ENCODE measurements around the gene SCAF1.

Gene SCAF1

DNA sequence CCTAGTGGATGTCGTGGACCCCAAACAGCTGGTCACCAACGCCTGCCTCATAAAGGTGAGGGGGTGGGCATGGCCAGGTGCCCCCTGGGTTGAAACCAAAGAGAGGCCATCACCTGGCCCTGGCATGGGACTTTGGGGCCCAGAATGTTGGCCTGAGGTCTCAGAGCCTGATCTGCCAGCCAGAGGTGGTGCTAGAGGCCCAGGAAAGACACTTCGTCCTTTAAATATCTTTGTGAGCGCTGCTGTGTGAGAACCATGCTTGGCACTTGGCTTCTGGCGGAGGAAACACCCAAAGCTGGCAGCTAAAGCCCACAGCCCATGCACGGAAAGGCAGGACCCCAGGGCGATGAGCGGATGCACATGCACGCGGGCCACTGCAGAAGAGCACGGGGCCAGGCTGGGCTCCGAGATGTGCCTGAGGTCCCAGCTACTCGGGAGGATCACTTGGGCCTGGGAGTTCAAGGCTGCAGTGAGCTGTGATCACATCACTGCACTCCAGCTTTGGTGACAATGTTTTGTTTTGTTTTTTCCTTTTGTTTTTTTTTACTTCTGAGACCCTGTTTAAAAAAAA, 43.1 kb downstream of the SCAF1 start:
- no peak for TF ChIP-seq POLR2AphosphoS5 (IDR thresholded peaks at IDR 0.05; ENCODE audit: low read depth, low read length)
- TF ChIP-seq TAF1 (IDR thresholded peaks at IDR 0.05; ENCODE audit: borderline replicate concordance, low read depth, low read length): no peak
- DNase-seq (ENCODE audit: insufficient read length): no peak

GRCh38 chr19:49685845-49686332, 43.9 kb downstream of the SCAF1 start:
- no peak for FAIRE-seq
- DNase-seq (ENCODE audit: insufficient read length): no peak
- TF ChIP-seq POLR2A (IDR thresholded peaks at IDR 0.05; ENCODE audit: low read depth, low read length): peak; percentile 66
- TF ChIP-seq TAF1 (IDR thresholded peaks at IDR 0.05; ENCODE audit: borderline replicate concordance, low read depth, low read length): no peak
- peak; percentile 77; the same call in 1 of the 2 replicates for TF ChIP-seq POLR2AphosphoS5 (IDR thresholded peaks at IDR 0.05; ENCODE audit: low read depth, low read length)

More for the DNA sequence above, 43.1 kb downstream of the SCAF1 start:
- no peak for FAIRE-seq

- no peak for DNase-seq (ENCODE audit: insufficient read length)
- no peak for FAIRE-seq
- TF ChIP-seq POLR2A (IDR thresholded peaks at IDR 0.05; ENCODE audit: low read depth, low read length) (no peak), TAF1 (IDR thresholded peaks at IDR 0.05; ENCODE audit: borderline replicate concordance, low read depth, low read length) (no peak), POLR2AphosphoS5 (IDR thresholded peaks at IDR 0.05; ENCODE audit: low read depth, low read length) (no peak)
Measured at GRCh38 chr19:49686503-49687088, 44.6 kb downstream of the SCAF1 start.

GRCh38 chr19:49687150-49687549, 45.1 kb downstream of the SCAF1 start:
- TF ChIP-seq TAF1 (IDR thresholded peaks at IDR 0.05; ENCODE audit: borderline replicate concordance, low read depth, low read length): no peak
- no peak for TF ChIP-seq POLR2A (IDR thresholded peaks at IDR 0.05; ENCODE audit: low read depth, low read length)
- no peak; the same call in 1 of the 2 replicates for TF ChIP-seq POLR2AphosphoS5 (IDR thresholded peaks at IDR 0.05; ENCODE audit: low read depth, low read length)
- DNase-seq (ENCODE audit: insufficient read length) (no peak), FAIRE-seq (no peak)

DNA sequence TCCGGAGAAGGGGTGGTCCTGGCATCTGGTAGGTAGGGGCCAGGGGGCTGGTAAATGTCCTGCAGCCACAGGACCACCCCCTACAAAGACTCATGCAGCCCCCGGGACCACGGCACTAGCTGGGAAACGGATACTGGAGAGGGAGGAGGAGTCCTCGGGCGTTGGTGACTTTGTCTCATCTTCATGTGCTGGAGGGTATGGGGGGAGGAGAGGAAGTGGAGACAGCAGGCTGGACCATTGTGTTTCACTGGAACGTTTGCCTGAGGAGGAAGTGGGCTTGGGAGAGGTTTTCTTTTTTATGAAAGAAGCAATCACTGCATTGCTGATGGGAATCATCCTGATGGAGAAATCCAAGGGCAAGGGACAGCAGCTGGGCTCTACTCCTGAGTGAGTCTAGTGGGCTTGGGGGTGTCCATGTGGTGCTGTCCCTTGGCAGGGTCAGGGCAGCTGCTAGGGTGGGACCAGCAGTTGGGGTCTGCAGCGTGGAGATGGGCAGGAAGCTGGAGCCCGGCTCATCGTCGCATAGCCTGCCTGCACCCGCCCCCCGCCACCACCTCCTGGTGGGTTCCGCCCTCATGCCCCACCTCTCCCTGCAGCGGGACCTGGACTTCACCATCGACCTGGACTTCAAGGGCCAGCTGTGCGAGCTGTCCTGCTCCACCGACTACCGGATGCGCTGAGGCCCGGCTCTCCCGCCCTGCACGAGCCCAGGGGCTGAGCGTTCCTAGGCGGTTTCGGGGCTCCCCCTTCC, 45.7 kb downstream of the SCAF1 start:
- DNase-seq (ENCODE audit: insufficient read length) (no peak), FAIRE-seq (no peak)
- TF ChIP-seq POLR2A (IDR thresholded peaks at IDR 0.05; ENCODE audit: low read depth, low read length) (no peak), TAF1 (IDR thresholded peaks at IDR 0.05; ENCODE audit: borderline replicate concordance, low read depth, low read length) (no peak), POLR2AphosphoS5 (IDR thresholded peaks at IDR 0.05; ENCODE audit: low read depth, low read length) (no peak; the same call in 1 of the 2 replicates)

- no peak for DNase-seq (ENCODE audit: insufficient read length)
- FAIRE-seq: no peak
- TF ChIP-seq POLR2A (IDR thresholded peaks at IDR 0.05; ENCODE audit: low read depth, low read length) (0 out of 2 replicates have a peak, but pooled peaks have one; percentile 26), TAF1 (IDR thresholded peaks at IDR 0.05; ENCODE audit: borderline replicate concordance, low read depth, low read length) (no peak), POLR2AphosphoS5 (IDR thresholded peaks at IDR 0.05; ENCODE audit: low read depth, low read length) (peak; percentile 67; the same call in 1 of the 2 replicates)
Measured at GRCh38 chr19:49688531-49689132, 46.6 kb downstream of the SCAF1 start.

DNA sequence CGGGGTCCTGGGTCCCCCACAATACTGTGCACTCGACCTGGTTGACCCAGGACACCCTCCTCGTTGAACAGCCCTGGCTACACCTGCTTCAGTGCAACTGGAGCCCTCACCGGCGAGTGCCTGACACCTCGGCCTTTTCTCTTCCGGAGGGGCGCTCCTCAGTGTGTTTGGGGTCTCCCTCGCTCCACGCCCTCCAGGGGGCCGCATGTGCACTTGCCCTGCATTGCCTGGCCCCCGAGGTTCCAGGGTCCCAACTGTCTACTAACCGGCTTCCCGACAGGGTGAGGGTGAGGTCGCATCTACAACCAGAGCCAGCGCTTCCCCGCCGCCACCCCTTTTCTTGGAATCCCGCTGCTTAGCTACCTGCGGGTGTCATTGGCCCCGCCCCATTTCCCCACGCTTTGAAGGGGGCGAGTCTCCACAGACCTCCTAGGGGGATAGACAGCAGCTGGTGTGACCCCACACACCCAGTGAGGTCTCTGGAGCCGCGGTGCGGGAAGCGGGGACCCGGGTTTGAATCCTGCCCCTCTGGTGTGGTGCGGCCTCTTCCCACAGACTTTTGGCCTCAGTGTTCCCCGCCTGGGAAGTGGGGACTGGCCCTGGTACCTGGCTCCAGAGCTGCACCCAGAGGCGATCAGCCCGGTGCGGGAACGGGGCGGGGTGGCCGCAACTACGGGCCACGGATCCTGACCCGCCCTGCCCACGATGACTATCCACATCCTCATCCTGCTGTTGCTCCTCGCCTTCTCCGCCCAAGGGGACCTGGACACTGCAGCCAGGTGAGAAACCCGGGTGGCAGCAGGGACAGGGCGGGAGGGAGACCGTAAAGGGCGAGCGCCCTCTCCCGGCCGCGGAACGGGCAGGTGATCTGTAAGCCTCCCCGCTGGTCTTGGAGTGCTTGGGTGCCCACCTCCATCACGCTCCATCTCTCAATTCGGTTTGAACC, 47.4 kb downstream of the SCAF1 start, which contains the start of gene ADM5:
ADM5 (plus strand) TSS at position 462 of the 946 bp plus-strand sequence; CDS start at position 706, 244 bp downstream.
- no peak for FAIRE-seq
- TF ChIP-seq POLR2AphosphoS5 (IDR thresholded peaks at IDR 0.05; ENCODE audit: low read depth, low read length): no peak
- TF ChIP-seq TAF1 (IDR thresholded peaks at IDR 0.05; ENCODE audit: borderline replicate concordance, low read depth, low read length): no peak
- TF ChIP-seq POLR2A (IDR thresholded peaks at IDR 0.05; ENCODE audit: low read depth, low read length): peak; percentile 28; the same call in 1 of the 2 replicates
- DNase-seq (ENCODE audit: insufficient read length): peak; percentile 49

GRCh38 chr19:49690079-49690655, 48.2 kb downstream of the SCAF1 start:
- DNase-seq (ENCODE audit: insufficient read length): no peak
- FAIRE-seq: no peak
- TF ChIP-seq POLR2AphosphoS5 (IDR thresholded peaks at IDR 0.05; ENCODE audit: low read depth, low read length): no peak
- no peak for TF ChIP-seq POLR2A (IDR thresholded peaks at IDR 0.05; ENCODE audit: low read depth, low read length)
- TF ChIP-seq TAF1 (IDR thresholded peaks at IDR 0.05; ENCODE audit: borderline replicate concordance, low read depth, low read length): no peak

GRCh38 chr19:49690656-49691242, 48.7 kb downstream of the SCAF1 start, which contains the start of gene CPT1C:
CPT1C (plus strand) TSS chr19:49691116; CDS start chr19:49692253, 1,137 bp downstream.
- peak; percentile 40; the same call in 1 of the 2 replicates for TF ChIP-seq POLR2AphosphoS5 (IDR thresholded peaks at IDR 0.05; ENCODE audit: low read depth, low read length)
- TF ChIP-seq POLR2A (IDR thresholded peaks at IDR 0.05; ENCODE audit: low read depth, low read length): peak; percentile 36
- no peak for TF ChIP-seq TAF1 (IDR thresholded peaks at IDR 0.05; ENCODE audit: borderline replicate concordance, low read depth, low read length)
- FAIRE-seq: peak; percentile 27
- peak; percentile 52 for DNase-seq (ENCODE audit: insufficient read length)

Measured in GM12892 (cell line).